ENCODE results near the gene PTPRT.

The PTPRT gene

DNA sequence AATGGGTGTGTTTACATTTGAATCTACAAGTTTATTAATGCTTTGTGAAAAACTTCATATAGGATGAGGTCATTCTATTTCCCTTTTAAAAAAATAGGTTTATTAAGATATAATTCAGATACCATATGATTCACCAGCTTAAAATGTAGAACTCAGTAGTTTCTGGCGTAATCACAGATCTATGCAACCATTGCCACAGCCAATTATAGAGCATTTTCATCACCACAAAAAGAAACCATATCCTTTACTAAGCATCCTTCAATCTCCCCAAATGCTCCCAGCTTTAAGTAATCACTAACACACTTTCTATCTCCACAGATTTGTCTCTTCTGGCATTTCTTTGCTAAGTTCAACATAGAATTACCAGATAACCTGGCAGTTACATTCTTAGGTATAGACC, 137.2 kb downstream of the PTPRT start:
- H3K36me3 Mint-ChIP-seq, result no peaks in the 10 kb centered on the region
- no peak overlapping the region for H3K27ac Mint-ChIP-seq
- ATAC-seq (ENCODE audit: low read depth), result no peak
- H3K4me3 Mint-ChIP-seq, result no peak overlapping the region
- no peaks in the 10 kb centered on the region for H3K9me3 Mint-ChIP-seq
- no peaks in the 10 kb centered on the region for H3K27me3 Mint-ChIP-seq
- no peak for DNase-seq (ENCODE audit: low spot score in 2 of 2)
- H3K4me1 Mint-ChIP-seq, result no peaks in the 10 kb centered on the region

DNA sequence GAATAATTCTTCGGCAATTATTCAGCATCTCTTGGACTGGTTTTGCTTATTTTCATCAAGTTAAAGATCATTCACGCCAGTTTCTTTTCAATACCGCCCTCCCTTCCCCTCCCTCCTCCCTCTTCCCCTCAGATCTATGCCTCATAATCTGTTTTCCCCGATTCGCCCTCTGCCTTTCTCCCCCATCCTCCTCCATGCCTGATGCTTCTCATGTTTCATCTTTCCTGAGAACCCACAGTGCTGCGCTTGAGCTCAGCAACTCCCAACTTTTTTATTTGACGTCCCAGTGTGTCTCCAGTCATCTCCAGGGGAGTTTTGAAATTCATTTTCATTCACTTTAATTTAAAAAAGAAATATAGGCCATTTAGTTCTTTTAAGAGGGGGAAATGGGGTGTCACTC, 142.7 kb downstream of the PTPRT start:
- Mint-ChIP-seq H3K27me3 (peaks cover 4% of the 10 kb centered on the region), H3K36me3 (peaks cover 2% of the 10 kb centered on the region), H3K4me1 (no peaks in the 10 kb centered on the region), H3K9me3 (peaks cover 4% of the 10 kb centered on the region), H3K4me3 (no peak overlapping the region), H3K27ac (no peak overlapping the region)
- ATAC-seq (ENCODE audit: low read depth), result no peak
- DNase-seq (ENCODE audit: low spot score in 2 of 2), result no peak

DNA sequence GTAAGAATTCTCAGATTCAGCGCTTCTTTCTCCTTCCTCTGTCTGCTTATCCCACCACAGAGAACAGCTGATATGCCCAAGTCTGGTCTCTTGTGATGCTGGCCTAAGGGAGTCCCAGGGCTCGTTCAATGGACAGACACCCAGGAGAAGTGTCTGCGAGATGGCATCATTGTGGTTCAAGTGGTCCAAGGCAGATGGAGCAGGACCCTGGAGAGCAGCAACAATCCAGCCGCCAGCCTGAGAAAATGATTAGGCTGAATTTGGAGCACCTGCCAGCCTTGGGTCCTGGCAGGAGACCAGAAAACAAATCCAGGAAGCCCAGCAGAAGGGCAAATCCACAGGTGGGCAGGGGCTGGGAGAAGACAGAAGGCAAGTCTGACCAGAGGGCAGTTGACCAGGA, 145.8 kb downstream of the PTPRT start:
- H3K27ac Mint-ChIP-seq, result no peak overlapping the region
- H3K4me3 Mint-ChIP-seq, result no peak overlapping the region
- peaks cover 6% of the 10 kb centered on the region for H3K27me3 Mint-ChIP-seq
- peaks cover 2% of the 10 kb centered on the region for H3K36me3 Mint-ChIP-seq
- peaks cover 6% of the 10 kb centered on the region for H3K9me3 Mint-ChIP-seq
- no peaks in the 10 kb centered on the region for H3K4me1 Mint-ChIP-seq
- ATAC-seq (ENCODE audit: low read depth), result no peak
- DNase-seq (ENCODE audit: low spot score in 2 of 2), result no peak

DNA sequence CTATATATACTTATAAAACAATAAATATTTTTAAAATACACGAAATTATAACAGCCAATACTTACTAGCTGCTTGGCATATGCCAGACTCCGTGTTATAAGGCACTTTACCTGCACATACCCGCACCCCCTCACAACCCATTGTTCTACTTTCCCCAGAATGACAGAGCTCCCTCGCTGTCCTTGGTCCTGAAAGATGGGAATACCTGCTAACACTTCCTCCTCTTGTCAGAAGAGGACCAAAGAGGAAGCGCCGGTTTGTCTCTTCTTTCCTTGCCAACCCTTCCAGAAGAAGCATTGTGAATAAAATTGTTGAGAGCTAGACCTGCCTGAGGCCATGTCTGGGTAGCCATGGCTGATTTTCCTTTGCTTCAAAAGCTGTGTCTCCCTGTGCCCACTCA, 149.3 kb downstream of the PTPRT start:
- ATAC-seq (ENCODE audit: low read depth), result no peak
- H3K27ac Mint-ChIP-seq, result no peak overlapping the region
- peaks cover 2% of the 10 kb centered on the region for H3K36me3 Mint-ChIP-seq
- no peak overlapping the region for H3K4me3 Mint-ChIP-seq
- DNase-seq (ENCODE audit: low spot score in 2 of 2), result no peak
- peaks cover 4% of the 10 kb centered on the region for H3K9me3 Mint-ChIP-seq
- peaks cover 4% of the 10 kb centered on the region for H3K27me3 Mint-ChIP-seq
- H3K4me1 Mint-ChIP-seq, result no peaks in the 10 kb centered on the region

DNA sequence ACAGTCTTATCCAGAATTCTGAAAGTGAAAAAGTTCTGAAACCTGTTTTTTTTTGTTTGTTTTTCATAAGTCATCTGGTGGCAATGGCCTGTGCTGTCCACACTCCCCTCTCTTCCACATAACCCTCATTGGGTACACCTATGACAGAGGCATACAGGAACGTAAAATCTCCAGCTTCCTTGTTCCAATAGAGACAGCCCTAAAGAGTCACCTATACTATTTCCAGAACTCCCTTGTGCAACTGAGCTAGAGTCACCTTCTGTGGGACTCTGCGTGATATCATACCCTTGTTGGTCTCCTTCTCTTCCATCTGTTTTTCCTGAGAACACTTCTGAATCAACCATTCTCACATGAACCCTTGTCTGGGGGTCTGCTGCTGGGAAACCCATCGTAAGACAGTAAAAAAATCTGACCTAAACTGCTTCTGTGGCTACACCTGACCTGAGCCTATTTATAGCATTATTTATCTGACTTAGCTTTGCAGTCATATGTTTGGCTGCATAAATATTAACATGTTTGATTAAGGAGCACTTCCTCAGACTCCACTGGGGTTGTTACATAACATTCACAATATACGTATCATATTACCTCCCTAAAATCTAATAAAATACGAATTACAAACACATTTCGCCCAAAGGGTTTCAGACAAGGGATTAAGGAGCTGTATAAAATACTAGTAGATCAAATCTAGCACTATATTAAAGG, 151.9 kb downstream of the PTPRT start:
- Mint-ChIP-seq H3K27ac (no peak overlapping the region), H3K4me1 (no peaks in the 10 kb centered on the region), H3K4me3 (no peak overlapping the region), H3K9me3 (peaks cover 3% of the 10 kb centered on the region), H3K36me3 (peaks cover 2% of the 10 kb centered on the region), H3K27me3 (peaks cover 3% of the 10 kb centered on the region)
- ATAC-seq (ENCODE audit: low read depth), result no peak
- DNase-seq (ENCODE audit: low spot score in 2 of 2), result no peak

DNA sequence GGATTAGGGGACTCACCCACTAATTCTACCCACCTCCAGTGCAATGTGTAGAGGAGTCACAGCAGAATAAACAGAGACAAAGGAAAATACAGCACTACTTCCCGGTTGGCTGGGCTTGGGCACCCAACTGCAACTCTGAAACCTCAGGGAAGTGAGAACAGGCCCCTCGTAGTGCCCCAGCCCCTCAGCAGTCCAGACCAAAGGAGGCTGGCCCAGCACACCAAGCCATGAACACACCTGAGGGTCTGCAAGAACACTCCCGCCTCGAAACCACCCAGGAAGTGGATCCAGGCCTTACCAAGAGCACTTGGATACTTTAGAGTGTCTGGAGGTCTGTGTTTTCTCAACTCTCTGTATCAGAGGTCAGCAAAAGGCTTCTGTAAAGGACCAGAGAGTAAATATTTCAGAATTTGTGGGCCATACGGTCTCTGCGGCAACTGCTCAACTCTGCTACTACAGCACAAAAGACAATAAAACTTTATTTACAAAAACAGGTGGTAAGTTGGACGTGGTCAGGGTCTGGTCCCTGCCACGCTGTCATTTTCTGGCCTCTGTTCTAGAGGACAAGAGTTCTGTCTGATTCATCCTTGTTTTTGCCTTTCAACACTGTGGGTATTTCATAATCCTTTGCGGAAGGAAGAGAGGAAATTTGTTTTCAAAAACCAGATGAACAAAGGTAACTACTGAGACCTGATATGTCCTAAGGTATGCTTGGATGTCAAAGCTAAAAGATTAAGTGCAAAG, 154.6 kb downstream of the PTPRT start:
- H3K27ac Mint-ChIP-seq, result no peak overlapping the region
- DNase-seq (ENCODE audit: low spot score in 2 of 2) (no peak), ATAC-seq (ENCODE audit: low read depth) (no peak)
- H3K9me3 Mint-ChIP-seq, result peaks cover 2% of the 10 kb centered on the region
- H3K27me3 Mint-ChIP-seq, result peaks cover 4% of the 10 kb centered on the region
- no peaks in the 10 kb centered on the region for H3K36me3 Mint-ChIP-seq
- H3K4me1 Mint-ChIP-seq, result no peaks in the 10 kb centered on the region
- no peak overlapping the region for H3K4me3 Mint-ChIP-seq

DNA sequence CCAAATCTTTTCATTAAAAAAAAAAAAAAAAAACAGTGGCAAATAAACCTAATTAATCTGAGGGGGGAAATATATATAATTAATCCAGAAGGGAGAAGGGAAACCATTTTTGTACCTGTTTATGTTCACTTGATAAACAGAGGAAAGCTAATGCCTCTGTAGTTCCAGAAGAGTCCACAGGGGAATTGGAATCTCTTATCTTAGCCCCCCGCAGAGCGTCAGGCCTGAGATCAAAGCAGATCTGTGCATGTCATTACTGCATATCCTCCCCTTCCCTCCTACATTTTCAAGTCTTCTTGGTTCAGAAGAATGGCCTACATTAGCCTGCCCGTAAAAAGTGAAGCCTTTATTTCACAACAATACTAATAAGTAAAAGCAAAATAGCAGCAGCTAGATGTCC, 157.2 kb downstream of the PTPRT start:
- Mint-ChIP-seq H3K27ac (no peak overlapping the region), H3K36me3 (no peaks in the 10 kb centered on the region), H3K4me1 (no peaks in the 10 kb centered on the region), H3K27me3 (peaks cover 4% of the 10 kb centered on the region), H3K9me3 (no peaks in the 10 kb centered on the region), H3K4me3 (no peak overlapping the region)
- ATAC-seq (ENCODE audit: low read depth) (no peak), DNase-seq (ENCODE audit: low spot score in 2 of 2) (no peak)

DNA sequence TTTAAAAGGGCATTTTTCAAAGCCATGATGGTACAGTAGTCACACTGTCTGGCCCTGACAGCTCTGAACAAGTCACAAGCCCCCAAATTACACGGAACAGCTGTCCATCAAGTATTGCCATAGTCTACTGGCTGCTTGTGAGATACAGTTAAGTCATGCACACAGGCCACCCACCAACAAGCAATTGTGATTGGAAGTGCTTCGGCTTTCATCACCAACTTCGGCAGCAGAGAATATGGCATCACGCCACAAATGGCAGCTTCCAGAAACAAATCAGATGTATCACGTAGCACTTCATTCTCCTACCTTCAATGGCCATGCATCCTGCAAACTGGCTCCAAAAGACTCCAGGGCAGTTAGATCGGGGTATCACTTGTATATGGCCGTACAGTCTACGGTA, 160.5 kb downstream of the PTPRT start:
- Mint-ChIP-seq H3K27me3 (peaks cover 4% of the 10 kb centered on the region), H3K27ac (no peak overlapping the region), H3K36me3 (no peaks in the 10 kb centered on the region), H3K4me3 (no peak overlapping the region), H3K9me3 (no peaks in the 10 kb centered on the region), H3K4me1 (no peaks in the 10 kb centered on the region)
- ATAC-seq (ENCODE audit: low read depth) (no peak), DNase-seq (ENCODE audit: low spot score in 2 of 2) (no peak)

DNA sequence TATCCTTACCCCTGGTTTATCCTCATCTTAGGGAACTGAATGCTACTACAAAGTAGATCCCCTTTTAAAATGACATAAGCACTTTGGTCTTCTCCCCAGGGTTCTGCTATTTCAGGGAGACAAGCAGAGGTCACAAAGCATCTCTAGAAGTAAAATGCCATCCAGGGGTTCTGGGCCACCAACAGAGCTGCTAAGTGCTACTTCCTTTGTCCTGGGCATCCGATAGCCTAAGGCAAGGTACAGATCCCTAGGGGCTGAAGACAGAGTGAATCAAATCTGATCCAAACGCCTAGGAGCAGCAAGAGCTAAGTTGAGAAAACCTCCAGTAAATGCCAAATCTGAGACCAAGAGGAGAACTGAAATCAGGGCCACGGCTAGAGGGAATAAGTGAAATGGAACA, 161.2 kb downstream of the PTPRT start:
- H3K36me3 Mint-ChIP-seq, result no peaks in the 10 kb centered on the region
- peaks cover 4% of the 10 kb centered on the region for H3K27me3 Mint-ChIP-seq
- no peak overlapping the region for H3K27ac Mint-ChIP-seq
- DNase-seq (ENCODE audit: low spot score in 2 of 2) (no peak), ATAC-seq (ENCODE audit: low read depth) (no peak)
- H3K4me1 Mint-ChIP-seq, result no peaks in the 10 kb centered on the region
- no peak overlapping the region for H3K4me3 Mint-ChIP-seq
- no peaks in the 10 kb centered on the region for H3K9me3 Mint-ChIP-seq

DNA sequence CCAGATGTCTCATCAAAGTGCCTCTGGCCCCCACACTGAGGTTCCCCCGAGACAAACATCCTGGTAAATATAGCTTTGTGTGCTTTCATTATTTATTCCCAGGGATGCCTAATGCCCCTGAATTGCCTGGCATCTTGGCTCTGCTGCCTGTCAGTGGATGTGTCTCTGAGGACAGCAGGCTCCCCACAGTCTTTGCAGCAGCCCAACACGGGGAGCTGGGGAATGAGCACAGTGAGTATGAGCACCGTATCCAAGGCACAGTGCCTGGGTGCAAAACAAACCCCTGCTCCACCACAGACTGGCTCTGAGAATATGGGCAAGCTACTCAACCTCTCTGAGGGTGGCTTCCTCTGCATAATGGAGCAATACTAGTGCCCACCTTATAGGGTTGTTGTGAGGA, 165.9 kb downstream of the PTPRT start:
- ATAC-seq (ENCODE audit: low read depth) (no peak), DNase-seq (ENCODE audit: low spot score in 2 of 2) (no peak)
- Mint-ChIP-seq H3K4me1 (no peaks in the 10 kb centered on the region), H3K4me3 (no peak overlapping the region), H3K36me3 (no peaks in the 10 kb centered on the region), H3K27me3 (no peaks in the 10 kb centered on the region), H3K9me3 (peaks cover 3% of the 10 kb centered on the region), H3K27ac (no peak overlapping the region)

DNA sequence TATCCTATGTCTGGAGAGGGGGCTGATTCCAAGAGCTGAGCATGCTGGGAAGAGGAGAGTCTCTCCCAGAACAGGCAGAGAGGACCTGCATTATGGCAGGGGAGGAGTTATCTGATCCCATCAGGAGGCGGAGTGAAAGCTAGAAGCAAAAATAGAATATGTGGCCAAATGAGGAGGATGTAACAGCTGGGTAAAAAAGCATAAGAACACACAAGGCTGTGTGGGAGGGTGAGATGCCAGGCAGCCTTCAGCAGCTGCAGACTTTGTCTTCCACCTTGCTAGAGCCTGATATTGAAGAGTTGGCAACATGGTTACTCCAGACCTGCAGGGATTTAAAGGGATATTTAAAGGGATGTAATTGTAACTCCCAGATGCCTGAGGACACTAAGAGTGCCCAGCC, 167.1 kb downstream of the PTPRT start:
- no peaks in the 10 kb centered on the region for H3K27me3 Mint-ChIP-seq
- H3K9me3 Mint-ChIP-seq, result peaks cover 3% of the 10 kb centered on the region
- no peak for DNase-seq (ENCODE audit: low spot score in 2 of 2)
- no peaks in the 10 kb centered on the region for H3K4me1 Mint-ChIP-seq
- ATAC-seq (ENCODE audit: low read depth), result no peak
- no peak overlapping the region for H3K27ac Mint-ChIP-seq
- no peak overlapping the region for H3K4me3 Mint-ChIP-seq
- H3K36me3 Mint-ChIP-seq, result no peaks in the 10 kb centered on the region

DNA sequence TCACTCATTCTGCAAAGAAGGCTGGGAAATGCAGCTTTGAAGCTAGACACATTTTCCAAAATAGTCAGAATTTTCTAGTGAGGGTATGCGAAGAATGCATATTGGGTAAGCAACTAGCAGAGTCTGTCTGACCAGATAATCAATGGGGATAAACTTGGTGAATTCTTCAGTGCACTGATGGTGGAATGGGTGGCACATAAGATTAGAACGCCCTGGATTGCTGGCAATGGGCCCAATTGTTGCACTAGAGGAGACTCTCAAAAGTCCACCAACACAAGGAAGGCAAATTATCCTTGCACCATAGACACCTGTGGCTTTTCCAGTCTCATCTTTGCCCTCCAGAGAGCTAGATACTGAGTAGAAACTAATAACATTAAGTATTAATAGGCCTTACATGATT, 167.6 kb downstream of the PTPRT start:
- Mint-ChIP-seq H3K36me3 (no peaks in the 10 kb centered on the region), H3K9me3 (peaks cover 5% of the 10 kb centered on the region), H3K27ac (no peak overlapping the region), H3K4me3 (no peak overlapping the region), H3K27me3 (peaks cover 4% of the 10 kb centered on the region), H3K4me1 (no peaks in the 10 kb centered on the region)
- ATAC-seq (ENCODE audit: low read depth) (no peak), DNase-seq (ENCODE audit: low spot score in 2 of 2) (no peak)

DNA sequence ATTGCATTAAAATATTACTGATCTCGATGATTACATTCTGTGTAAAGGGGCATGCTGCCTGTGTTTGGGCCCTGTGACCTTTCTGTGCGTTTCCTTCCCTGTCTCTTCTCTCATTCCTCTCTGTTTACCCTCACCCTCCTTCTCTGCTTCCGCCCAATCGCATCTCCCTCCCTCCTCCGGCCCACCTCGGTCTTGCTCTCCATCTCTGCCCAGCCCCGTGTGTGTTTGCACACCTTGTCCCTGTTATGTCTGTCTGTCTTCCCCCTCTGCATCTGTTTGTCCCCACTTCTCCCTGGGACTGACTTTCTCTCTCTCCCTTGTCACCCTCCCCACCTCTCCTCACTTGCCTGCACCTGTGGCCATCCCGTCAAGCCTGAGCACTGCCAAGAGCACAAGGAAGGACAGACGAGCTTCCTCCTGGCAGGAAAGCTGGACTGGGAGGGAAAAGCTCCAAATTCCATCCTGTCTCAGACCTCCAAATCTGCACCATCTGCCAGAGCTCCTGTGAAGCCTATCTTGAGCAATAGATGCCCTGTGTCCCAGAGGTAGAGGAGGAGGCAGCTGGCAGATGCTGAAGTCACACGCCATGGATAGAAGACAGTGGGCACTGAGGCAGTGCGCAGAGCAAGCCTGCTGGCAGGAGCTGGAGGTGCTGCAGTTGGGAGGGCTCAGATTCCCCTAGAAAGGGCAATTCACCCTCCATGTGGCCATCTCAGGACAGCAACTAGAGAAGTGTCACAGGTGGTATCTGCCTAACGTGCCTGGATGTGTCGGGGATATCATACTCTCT, 172.3 kb downstream of the PTPRT start:
- H3K27ac Mint-ChIP-seq, result no peak overlapping the region
- no peak overlapping the region for H3K4me3 Mint-ChIP-seq
- no peak for ATAC-seq (ENCODE audit: low read depth)
- H3K4me1 Mint-ChIP-seq, result no peaks in the 10 kb centered on the region
- H3K9me3 Mint-ChIP-seq, result peaks cover 4% of the 10 kb centered on the region
- DNase-seq (ENCODE audit: low spot score in 2 of 2), result no peak
- H3K36me3 Mint-ChIP-seq, result no peaks in the 10 kb centered on the region
- H3K27me3 Mint-ChIP-seq, result peaks cover 4% of the 10 kb centered on the region

DNA sequence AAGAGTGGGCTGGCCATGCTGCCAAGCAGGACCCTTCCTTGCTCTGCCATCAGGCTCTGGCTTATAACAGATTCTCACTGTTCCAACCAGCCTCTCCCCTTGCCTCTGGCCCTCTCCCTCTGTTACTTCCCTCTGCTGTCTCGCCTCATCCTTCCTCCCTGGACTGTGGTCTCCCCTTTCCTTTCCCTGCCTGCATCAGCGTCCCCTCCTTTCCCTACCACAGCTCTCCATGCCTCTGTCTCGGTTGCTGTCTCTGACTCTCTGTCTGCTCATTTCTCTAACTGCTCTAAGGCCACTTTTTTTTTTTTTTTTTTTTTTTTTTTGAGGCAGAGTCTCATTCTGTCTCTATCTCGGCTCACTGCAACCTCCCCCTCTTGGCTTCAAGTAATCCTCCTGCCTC, 173.4 kb downstream of the PTPRT start:
- Mint-ChIP-seq H3K27ac (no peak overlapping the region), H3K4me3 (no peak overlapping the region), H3K9me3 (peaks cover 3% of the 10 kb centered on the region), H3K4me1 (no peaks in the 10 kb centered on the region), H3K27me3 (peaks cover 4% of the 10 kb centered on the region), H3K36me3 (no peaks in the 10 kb centered on the region)
- DNase-seq (ENCODE audit: low spot score in 2 of 2), result no peak
- ATAC-seq (ENCODE audit: low read depth), result no peak
